Heart left ventricle (tissue), 16 donors: ENCODE results near the gene PLEKHA6. TPM values are rescaled to one million over a fixed set of nuclear protein-coding genes. Genes with fewer than 3 reads are reported as not detected.
A peak's percentile ranks its signal among the peaks of the same experiment; 100 is the strongest.

Source experiments
- ATAC-seq, 4 donors: fragments of 200-7000 bp; cut with Tn5 transposase; one replicate each; pipeline ENCODE4 v1.9.1; 2020 to 2022; ENCODE audit warnings: moderate library complexity in 4 of 4, mild to moderate bottlenecking in 3 of 4, moderate number of reproducible peaks in 1 of 4
- DNase-seq, 5 donors: peaks; one replicate each; pipeline ENCODE4 v3.0.0-alpha.2; 2020
- H3K27ac ChIP-seq, 12 donors: fragments of 200-600 bp; sonication (generic) in 4 of 12; one replicate each; pipeline versions ENCODE4 v1.5.0 to v1.8.0; 2016 to 2022; ENCODE audit warnings: mild to moderate bottlenecking in 2 of 12
- H3K27me3 ChIP-seq, 9 donors: fragments of 200-600 bp; sonication (generic) in 2 of 9; one replicate each; pipeline versions ENCODE4 v1.5.1 to v1.8.0; 2016 to 2022; ENCODE audit warnings: mild to moderate bottlenecking in 3 of 9
- H3K36me3 ChIP-seq, 9 donors: fragments of 200-600 bp; sonication (generic) in 2 of 9; one replicate each; pipeline versions ENCODE4 v1.5.0 to v1.8.0; 2018 to 2022; ENCODE audit warnings: mild to moderate bottlenecking in 2 of 9
- H3K4me1 ChIP-seq, 12 donors: fragments of 200-600 bp; sonication (generic) in 4 of 12; one replicate each; pipeline versions ENCODE4 v1.5.0 to v1.8.0; 2016 to 2022; ENCODE audit warnings: mild to moderate bottlenecking in 3 of 12
- H3K4me3 ChIP-seq, 12 donors: fragments of 200-600 bp; sonication (generic) in 4 of 12; one replicate each; pipeline versions ENCODE4 v1.5.0 to v1.8.0; 2017 to 2022; ENCODE audit warnings: mild to moderate bottlenecking in 9 of 12, moderate library complexity in 4 of 12
- H3K9me3 ChIP-seq, 12 donors: fragments of 200-600 bp; sonication (generic) in 4 of 12; one replicate each; pipeline versions ENCODE4 v1.5.0 to v1.8.0; 2016 to 2022; ENCODE audit warnings: mild to moderate bottlenecking in 1 of 12
- CTCF ChIP-seq, 12 donors: fragments of 200-600 bp; sonication (generic) in 4 of 12; IDR thresholded peaks; one replicate each; pipeline versions ENCODE4 v1.5.0 to v1.8.0; 2018 to 2022; ENCODE audit warnings: antibody characterized with exemption in 12 of 12, mild to moderate bottlenecking in 5 of 12
- POLR2A ChIP-seq, 2 donors: fragments of 450-650 bp; IDR thresholded peaks; one replicate each; pipeline ENCODE4 v1.6.1; 2017; ENCODE audit warnings: antibody characterized with exemption in 2 of 2, mild to moderate bottlenecking in 2 of 2, moderate library complexity in 2 of 2
- WGBS, 4 donors: extraction: QIAGEN DNeasy Blood & Tissue Kit in 2 of 4; methylation state at CpG; one replicate each; pipeline versions ENCODE4 v1.1.5 to v1.1.7; 2013 to 2018; 5-methylcytosine and 5-hydroxymethylcytosine counted together
- intact Hi-C, 10 donors: fragments of 100-400 bp; cut with DNase I; formaldehyde crosslinking; loops; one replicate each; pipeline versions ENCODE4 v1.11.1 to v1.14.2; 2022
- polyA plus RNA-seq, 2 donors: library from polyadenylated mRNA; stranded (reverse); fragments of 200-250 nt; gene quantifications; one replicate each; pipeline ENCODE4 v1.2.3, GENCODE V29; 2013
- total RNA-seq, 9 donors: library from RNA; depleted of rRNA in 2 of 9; stranded (reverse); fragments of >200 nt in 2 of 9; fragmentation: NEBNext Ultra II Directional in 3 of 9; extraction: Animal tissue kit (Norgen Biotek cat#: 25700) in 3 of 9; gene quantifications; one replicate each; pipeline versions ENCODE4 v1.1.0 to v1.2.4, GENCODE V29; 2016 to 2023
- donor health status: ischemic (EF 13 %, LVEDD 7.1; RV severe dilation, severe dysfunction).
- donor health status: healthy with polysubstance abuse.
- donor health status: DM: no; HTN: yes; CAD: no.
- donor health status: DM: no; HTN: no; CAD: no.
- donor health status: ischemic (EF 25% LVEDD 6.9; RV normal size, moderate dysfunction).
- donor health status: ischemic (EF 25% LVEDD 5.7; RV mildly dilated, moderate dysfunction).
- donor health status: healthy.
- donor health status: DM: yes; HTN: yes; CAD: no.
- donor health status: ischemic (EF 35%, LVEDD 5.7; RV mildly dilated, moderate dysfunction).
- donor health status: nonischemic (EF 11% LVEDD 7.7; RV severe dilation, severe dysfunction).
- donor health status: DM: yes; HTN: yes; CAD: no.
- donor health status: PGD.
- donor health status: ischemic (EF 29% LVEDD 5.4; RV normal size, mild dysfunction).
- donor health status: nonischemic (EF 23%, LVEDD 6.1; RV moderate dilation, normal function).

PLEKHA6 gene
- total and polyA plus RNA-seq, 11 donors: 5.2 to 33.2 (median 18.9) TPM

GRCh38 chr1:204306076-204306475 is 53.7 kb downstream of the PLEKHA6 start:
- Histone ChIP-seq H3K9me3 (no peaks in the 10 kb centered on the region), H3K27me3 (no peaks in the 10 kb centered on the region), H3K27ac (no peak overlapping the region), H3K4me1 (peaks cover 0 to 31% (median 8%) of the 10 kb centered on the region in 12 donors), H3K36me3 (no peaks in the 10 kb centered on the region), H3K4me3 (peak overlapping the region in 2 of 12 donors; percentile 50 to 52)
- ATAC-seq: no peak
- DNase-seq: no peak
- intact Hi-C loops: loop anchor here in 3 of 10 donors (5.0 to 10.0 kb wide), 3 partner anchors 49 to 56 kb away; no protein-coding TSS in a partner anchor
- TF ChIP-seq CTCF (IDR thresholded peaks at IDR 0.05) (no peak), POLR2A (IDR thresholded peaks at IDR 0.05) (no peak)
- WGBS, 4 donors: 90 to 96% (median 92%) methylated on average over 3 of the region's 3 CpGs

- Histone ChIP-seq H3K27ac (no peak overlapping the region), H3K9me3 (no peaks in the 10 kb centered on the region), H3K4me1 (peaks cover 0 to 51% (median 21%) of the 10 kb centered on the region in 12 donors), H3K36me3 (no peaks in the 10 kb centered on the region), H3K4me3 (no peak overlapping the region), H3K27me3 (no peaks in the 10 kb centered on the region)
- 61 to 70% (median 66%) methylated on average over 4 of the region's 4 CpGs for WGBS, 4 donors
- intact Hi-C loops: loop anchor here in 1 of 10 donors (10.0 kb wide), 1 partner anchor 49 kb away; no protein-coding TSS in a partner anchor
- ATAC-seq: no peak
- TF ChIP-seq POLR2A (IDR thresholded peaks at IDR 0.05) (no peak), CTCF (IDR thresholded peaks at IDR 0.05) (no peak)
- no peak for DNase-seq
Measured at GRCh38 chr1:204304067-204304466, 55.7 kb downstream of the PLEKHA6 start.

- no peak overlapping the region for H3K27ac ChIP-seq
- 95 to 100% (median 97%) methylated on average over 3 of the region's 3 CpGs for WGBS, 4 donors
- no peaks in the 10 kb centered on the region for H3K36me3 ChIP-seq
- no peaks in the 10 kb centered on the region for H3K27me3 ChIP-seq
- H3K4me1 ChIP-seq: peaks cover 0 to 50% (median 21%) of the 10 kb centered on the region in 12 donors
- H3K9me3 ChIP-seq: no peaks in the 10 kb centered on the region
- DNase-seq (no peak), ATAC-seq (no peak)
- no peak overlapping the region for H3K4me3 ChIP-seq
- no peak for TF ChIP-seq CTCF (IDR thresholded peaks at IDR 0.05)
- no peak for TF ChIP-seq POLR2A (IDR thresholded peaks at IDR 0.05)
- intact Hi-C loops: loop anchor here in 1 of 10 donors (10.0 kb wide), 1 partner anchor 48 kb away; no protein-coding TSS in a partner anchor
Measured at GRCh38 chr1:204302769-204303168, 57.0 kb downstream of the PLEKHA6 start.

- ATAC-seq: peak in 3 of 4 donors; percentile 7 to 31 (median 18)
- no peaks in the 10 kb centered on the region for H3K36me3 ChIP-seq
- no peak for DNase-seq
- H3K4me1 ChIP-seq: peaks cover 0 to 55% (median 28%) of the 10 kb centered on the region in 12 donors
- H3K4me3 ChIP-seq: no peak overlapping the region
- intact Hi-C loops: loop anchor here in 1 of 10 donors (10.0 kb wide), 1 partner anchor 47 kb away; no protein-coding TSS in a partner anchor
- no peaks in the 10 kb centered on the region for H3K9me3 ChIP-seq
- H3K27ac ChIP-seq: peak overlapping the region in 6 of 12 donors; percentile 19 to 42 (median 36)
- no peaks in the 10 kb centered on the region for H3K27me3 ChIP-seq
- WGBS, 4 donors: 65 to 80% (median 74%) methylated on average over 7 of the region's 7 CpGs
- TF ChIP-seq CTCF (IDR thresholded peaks at IDR 0.05) (no peak), POLR2A (IDR thresholded peaks at IDR 0.05) (no peak)
Measured at GRCh38 chr1:204301171-204301957, 58.4 kb downstream of the PLEKHA6 start.
